Spleen (tissue), 11 donors: ENCODE results near the gene RTL1. TPM values are rescaled to one million over a fixed set of nuclear protein-coding genes. Genes with fewer than 3 reads are reported as not detected.
A peak's percentile ranks its signal among the peaks of the same experiment; 100 is the strongest.

Experiments
- DNase-seq: peaks from one replicate; pipeline ENCODE4 v3.0.0-alpha.2; 2020
- H3K27ac ChIP-seq, 8 donors: fragments of 200-600 bp; sonication (generic) in 7 of 8; 1 replicate in 4 of 8; 2 replicates in 4 of 8; pipeline versions ENCODE4 v1.5.0 to v1.8.0; 2016 to 2021; ENCODE audit warnings: inconsistent platforms in 4 of 8, mild to moderate bottlenecking in 4 of 8, moderate library complexity in 1 of 8
- H3K27me3 ChIP-seq, 7 donors: fragments of 200-600 bp; sonication (generic) in 6 of 7; replicated peaks in 1 of 7; 1 replicate in 4 of 7; 2 replicates in 3 of 7; pipeline versions ENCODE4 v1.5.0 to v1.8.0; 2016 to 2021; ENCODE audit warnings: inconsistent platforms in 3 of 7, mild to moderate bottlenecking in 1 of 7
- H3K36me3 ChIP-seq, 6 donors: fragments of 200-600 bp; sonication (generic) in 5 of 6; 1 replicate in 4 of 6; 2 replicates in 2 of 6; pipeline versions ENCODE4 v1.5.0 to v1.8.0; 2016 to 2021; ENCODE audit warnings: inconsistent platforms in 2 of 6
- H3K4me1 ChIP-seq, 6 donors: fragments of 200-600 bp; sonication (generic) in 5 of 6; 1 replicate in 3 of 6; 2 replicates in 3 of 6; pipeline versions ENCODE4 v1.5.0 to v1.8.0; 2016 to 2021; ENCODE audit warnings: inconsistent platforms in 3 of 6
- H3K4me3 ChIP-seq, 8 donors: fragments of 200-600 bp; sonication (generic) in 7 of 8; 1 replicate in 4 of 8; 2 replicates in 4 of 8; pipeline versions ENCODE4 v1.5.0 to v1.8.0; 2016 to 2021; ENCODE audit warnings: inconsistent platforms in 4 of 8, mild to moderate bottlenecking in 4 of 8, moderate library complexity in 2 of 8
- H3K9me3 ChIP-seq, 8 donors: fragments of 200-600 bp; sonication (generic) in 7 of 8; 1 replicate in 4 of 8; 2 replicates in 4 of 8; pipeline versions ENCODE4 v1.5.0 to v1.8.0; 2016 to 2021; ENCODE audit warnings: inconsistent platforms in 4 of 8
- POLR2A ChIP-seq, 3 donors: fragments of 450-650 bp; IDR thresholded peaks; one replicate each; pipeline ENCODE4 v1.5.1; 2017; ENCODE audit warnings: antibody characterized with exemption in 3 of 3, mild to moderate bottlenecking in 1 of 3
- POLR2AphosphoS5 ChIP-seq, 3 donors: sonication (generic); formaldehyde crosslinking; IDR thresholded peaks; one replicate each; pipeline ENCODE4 v1.5.1; 2017; ENCODE audit warnings: antibody characterized with exemption in 3 of 3
- WGBS, 5 donors: extraction: QIAGEN DNeasy Blood & Tissue Kit in 3 of 5; methylation state at CpG; one replicate each; pipeline versions ENCODE4 v1.1.5 to v1.1.7; 2013 to 2018; 5-methylcytosine and 5-hydroxymethylcytosine counted together
- intact Hi-C: fragments of 100-400 bp; cut with DNase I; formaldehyde crosslinking; loops from one replicate; pipeline ENCODE4 v1.15.0; 2023; ENCODE audit warnings: low total_unique reads
- polyA plus RNA-seq, 3 donors: library from polyadenylated mRNA; stranded (reverse); fragments of 200-250 nt; gene quantifications; one replicate each; pipeline ENCODE4 v1.2.1, GENCODE V29; 2013
- total RNA-seq, 7 donors: library from RNA; depleted of rRNA in 3 of 7; stranded (reverse); fragments of >200 nt in 3 of 7; fragmentation: NEBNext Ultra II Directional in 4 of 7; extraction: Animal tissue kit (Norgen Biotek cat#: 25700) in 4 of 7; gene quantifications; one replicate each; pipeline versions ENCODE4 v1.1.0 to v1.2.1, GENCODE V29; 2016 to 2021
- TF ChIP-seq, protein P1 (sequence below), 11 experiments: fragments of 200-600 bp in 7 of 11; fragments of 450-650 bp in 4 of 11; sonication (generic) in 4 of 11; IDR thresholded peaks in 8 of 11; conservative IDR thresholded peaks in 3 of 11; 1 replicate in 7 of 11; 2 replicates in 4 of 11; pipeline versions ENCODE4 v1.4.0 to v1.8.0; 2016 to 2021; ENCODE audit warnings: antibody characterized with exemption in 11 of 11, inconsistent platforms in 4 of 11, mild to moderate bottlenecking in 1 of 11
- donor health status: healthy with polysubstance abuse.
- donor health status: DM: no; HTN: no; CAD: no; lungs with moderate emphysema.
- donor health status: DM: no; HTN: no; CAD: no.
- donor health status: Bipolar disorder and iron deficiency.
- donor health status: healthy.
- donor health status: DM: no; HTN: no; CAD: no.
- donor health status: DM: yes; HTN: yes; CAD: no.

Gene RTL1
- total and polyA plus RNA-seq, 10 donors = under 0.01 TPM; not detected in 9

DNA sequence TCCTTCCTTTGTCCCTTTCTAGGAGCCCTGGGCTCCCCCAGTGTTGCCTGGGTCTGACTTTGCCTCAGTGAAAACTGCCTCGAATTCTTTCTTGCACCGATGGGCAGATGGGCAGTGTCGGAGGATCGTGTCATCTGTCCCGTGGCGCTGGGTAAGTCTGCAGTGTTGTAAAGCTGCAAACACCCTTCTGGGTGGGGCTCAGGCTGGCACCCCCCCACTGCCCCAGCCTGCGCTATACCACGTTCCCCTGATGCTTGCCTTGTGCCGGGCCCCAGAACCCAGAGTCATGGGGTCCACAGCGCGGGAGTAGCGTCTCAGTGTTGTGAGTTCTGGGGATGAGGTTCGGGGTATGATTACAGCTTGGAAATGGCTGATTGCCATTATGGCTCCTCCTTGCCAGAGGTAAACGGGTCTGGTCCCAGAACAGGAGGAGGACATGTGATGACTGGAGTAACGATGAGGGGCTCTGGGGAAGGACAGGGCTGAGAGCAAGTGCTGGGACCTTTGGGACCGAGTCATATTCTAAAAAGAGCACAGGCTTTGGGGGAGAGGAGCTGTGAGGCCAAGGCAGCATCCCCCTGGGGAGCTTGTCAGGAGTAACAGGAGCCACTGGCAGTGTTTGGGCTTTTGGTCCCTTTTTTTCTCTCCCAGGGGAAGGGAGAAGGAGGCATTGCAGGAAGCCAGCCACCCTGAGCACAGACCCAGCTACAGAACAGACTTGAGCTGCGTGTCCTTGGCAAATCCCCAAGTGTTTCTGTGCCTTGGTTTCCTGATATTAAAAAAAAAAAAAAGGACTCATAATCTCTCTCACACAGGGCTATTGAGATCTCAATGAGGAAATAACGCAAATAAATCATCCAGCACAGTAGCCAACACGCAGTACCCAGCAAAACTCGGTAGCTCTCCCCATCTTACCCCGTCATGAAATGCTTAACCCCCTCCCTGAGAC lies 4.3 kb downstream of the RTL1 start:
- WGBS, 5 donors = 44 to 57% (median 52%) methylated on average over 16 to 21 of the region's 21 CpGs
- Histone ChIP-seq H3K4me1 (peaks cover 0 to 41% (median 20%) of the 10 kb centered on the region in 6 donors), H3K27ac (peak overlapping the region in 4 of 8 donors; percentile 24 to 37 (median 28)), H3K36me3 (no peaks in the 10 kb centered on the region), H3K27me3 (peaks cover 0 to 79% (median 10%) of the 10 kb centered on the region in 7 donors), H3K4me3 (no peak overlapping the region), H3K9me3 (peaks cover 0 to 5% (median 0%) of the 10 kb centered on the region in 8 donors)
- DNase-seq = peak; percentile 52
- intact Hi-C loops = no loop called here
- TF ChIP-seq, protein P1, sequence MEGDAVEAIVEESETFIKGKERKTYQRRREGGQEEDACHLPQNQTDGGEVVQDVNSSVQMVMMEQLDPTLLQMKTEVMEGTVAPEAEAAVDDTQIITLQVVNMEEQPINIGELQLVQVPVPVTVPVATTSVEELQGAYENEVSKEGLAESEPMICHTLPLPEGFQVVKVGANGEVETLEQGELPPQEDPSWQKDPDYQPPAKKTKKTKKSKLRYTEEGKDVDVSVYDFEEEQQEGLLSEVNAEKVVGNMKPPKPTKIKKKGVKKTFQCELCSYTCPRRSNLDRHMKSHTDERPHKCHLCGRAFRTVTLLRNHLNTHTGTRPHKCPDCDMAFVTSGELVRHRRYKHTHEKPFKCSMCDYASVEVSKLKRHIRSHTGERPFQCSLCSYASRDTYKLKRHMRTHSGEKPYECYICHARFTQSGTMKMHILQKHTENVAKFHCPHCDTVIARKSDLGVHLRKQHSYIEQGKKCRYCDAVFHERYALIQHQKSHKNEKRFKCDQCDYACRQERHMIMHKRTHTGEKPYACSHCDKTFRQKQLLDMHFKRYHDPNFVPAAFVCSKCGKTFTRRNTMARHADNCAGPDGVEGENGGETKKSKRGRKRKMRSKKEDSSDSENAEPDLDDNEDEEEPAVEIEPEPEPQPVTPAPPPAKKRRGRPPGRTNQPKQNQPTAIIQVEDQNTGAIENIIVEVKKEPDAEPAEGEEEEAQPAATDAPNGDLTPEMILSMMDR (IDR thresholded peaks at IDR 0.05 in 8 of 11, conservative IDR thresholded peaks at IDR 0.05 in 3 of 11) = no peak
- TF ChIP-seq POLR2A (IDR thresholded peaks at IDR 0.05) = no peak
- no peak for TF ChIP-seq POLR2AphosphoS5 (IDR thresholded peaks at IDR 0.05)

DNA sequence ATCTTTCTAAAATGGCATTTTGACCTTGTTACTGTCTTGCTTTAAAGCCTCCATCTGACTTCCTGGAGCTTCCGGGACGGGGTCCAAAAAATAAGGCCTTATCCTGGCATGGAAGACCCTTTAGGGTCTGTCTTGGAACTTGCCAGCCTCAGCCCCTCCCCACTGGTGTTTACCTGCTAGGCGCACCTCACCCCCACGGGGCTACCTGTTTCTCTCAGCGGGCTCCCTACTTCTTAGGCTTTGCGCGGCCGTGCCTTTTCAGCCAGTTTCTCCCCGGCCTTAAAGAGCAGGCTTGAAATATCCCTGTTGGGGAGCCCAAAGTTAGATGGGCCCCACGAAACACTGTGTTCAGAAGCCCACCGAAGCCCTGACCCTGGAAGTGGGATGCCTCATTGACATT lies 5.1 kb downstream of the RTL1 start:
- Histone ChIP-seq H3K27me3 (peaks cover 0 to 72% (median 9%) of the 10 kb centered on the region in 7 donors), H3K4me1 (peaks cover 0 to 41% (median 20%) of the 10 kb centered on the region in 6 donors), H3K9me3 (peaks cover 0 to 5% (median 0%) of the 10 kb centered on the region in 8 donors), H3K4me3 (no peak overlapping the region), H3K27ac (peak overlapping the region in 3 of 8 donors; percentile 24 to 37 (median 27)), H3K36me3 (no peaks in the 10 kb centered on the region)
- peak; percentile 45 for DNase-seq
- intact Hi-C loops = no loop called here
- TF ChIP-seq POLR2AphosphoS5 (IDR thresholded peaks at IDR 0.05) = no peak
- TF ChIP-seq, protein P1 (IDR thresholded peaks at IDR 0.05 in 8 of 11, conservative IDR thresholded peaks at IDR 0.05 in 3 of 11) = no peak
- no peak for TF ChIP-seq POLR2A (IDR thresholded peaks at IDR 0.05)
- 62 to 74% (median 65%) methylated on average over 11 of the region's 11 CpGs for whole genome bisulfite sequencing, 5 donors

DNA sequence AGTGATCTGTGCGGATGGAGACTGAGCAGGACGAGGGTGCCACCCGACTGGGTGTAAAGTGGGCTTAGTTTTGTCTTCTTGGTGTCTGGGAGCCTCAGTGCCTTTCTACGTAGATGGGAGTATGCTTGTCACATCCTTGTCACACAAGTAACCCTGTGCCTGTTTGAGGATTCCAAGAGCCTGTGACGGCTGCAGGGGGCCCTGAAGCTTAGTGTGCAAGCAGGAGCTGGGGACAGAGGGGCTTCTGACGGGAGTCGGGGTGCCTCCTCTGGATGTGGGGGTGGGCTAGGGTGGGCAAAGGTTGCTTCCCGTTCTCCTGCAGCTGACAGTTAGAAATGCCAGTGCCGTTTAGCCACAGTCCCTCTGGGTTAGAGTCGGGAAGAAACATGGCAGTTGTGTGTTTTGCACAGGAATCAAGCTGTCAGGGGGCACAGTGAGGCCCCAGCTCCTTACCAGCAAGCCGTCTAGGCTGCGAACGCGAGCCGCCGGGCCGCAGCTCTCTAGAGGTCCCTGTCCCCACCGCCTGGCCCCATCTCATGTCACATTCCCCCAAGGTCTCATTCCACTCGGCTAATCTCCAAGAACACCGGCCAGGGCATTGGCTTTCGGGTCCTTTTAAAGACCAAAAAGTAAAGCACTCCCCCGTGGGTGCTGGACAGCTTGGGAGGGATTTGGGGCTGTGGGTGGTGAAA lies 7.0 kb downstream of the RTL1 start:
- no peaks in the 10 kb centered on the region for H3K36me3 ChIP-seq
- no peak overlapping the region for H3K27ac ChIP-seq
- H3K27me3 ChIP-seq = peaks cover 0 to 52% (median 9%) of the 10 kb centered on the region in 7 donors
- TF ChIP-seq POLR2AphosphoS5 (IDR thresholded peaks at IDR 0.05) (no peak), POLR2A (IDR thresholded peaks at IDR 0.05) (no peak)
- TF ChIP-seq, protein P1 (IDR thresholded peaks at IDR 0.05 in 8 of 11, conservative IDR thresholded peaks at IDR 0.05 in 3 of 11) = no peak
- peaks cover 0 to 41% (median 20%) of the 10 kb centered on the region in 6 donors for H3K4me1 ChIP-seq
- H3K4me3 ChIP-seq = no peak overlapping the region
- peak; percentile 62 for DNase-seq
- 72 to 84% (median 81%) methylated on average over 19 to 22 of the region's 22 CpGs for WGBS, 5 donors
- intact Hi-C loops = no loop called here
- peaks cover 0 to 1% (median 0%) of the 10 kb centered on the region in 8 donors for H3K9me3 ChIP-seq
